ENCODE measurements around the gene ODC1. TPM values are rescaled to one million over a fixed set of nuclear protein-coding genes. Genes with fewer than 3 reads are reported as not detected.
A peak's percentile ranks its signal among the peaks of the same experiment; 100 is the strongest.

ODC1 gene
- total RNA-seq, 3 donors from 2014 or later, result 39.8 to 68.8 (median 60.3) TPM

DNA sequence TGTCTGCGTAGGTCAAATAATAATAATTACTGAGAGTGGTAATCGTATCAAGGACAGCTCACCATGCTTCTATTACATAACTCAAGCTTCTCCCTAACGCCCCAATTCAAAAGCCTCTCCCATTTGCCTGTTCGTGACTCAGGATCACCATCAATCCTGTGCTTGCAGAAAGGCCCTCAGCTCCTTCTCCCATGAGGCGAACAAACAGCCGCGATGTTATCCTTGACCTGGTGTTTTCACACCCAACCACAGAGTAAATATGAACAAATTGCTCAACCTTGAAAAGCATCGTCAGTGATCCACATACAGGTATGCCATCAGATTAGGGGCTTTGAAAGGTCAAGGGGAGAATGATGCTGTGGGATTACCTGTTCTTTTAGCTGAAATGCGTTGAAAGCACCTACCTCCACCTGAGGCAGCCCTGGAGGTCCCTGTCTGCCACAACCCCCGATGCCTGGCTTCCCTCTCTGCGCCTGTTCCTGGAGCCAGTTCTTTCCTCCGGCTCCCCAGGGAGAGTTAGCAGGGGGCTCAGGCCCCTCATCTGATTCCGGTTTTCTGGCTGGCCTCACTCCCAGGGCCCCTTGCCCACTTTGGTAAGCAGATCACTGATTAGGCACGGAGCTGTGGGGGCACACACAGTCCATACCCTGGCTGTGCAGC, 39.1 kb upstream of the ODC1 start:
- no peaks in the 10 kb centered on the region for H3K9me3 ChIP-seq
- H3K27ac ChIP-seq, result no peak overlapping the region
- no peak for DNase-seq (ENCODE audit: low spot score in 2 of 2)
- no peak overlapping the region for H3K4me3 ChIP-seq
- no peaks in the 10 kb centered on the region for H3K36me3 ChIP-seq
- TF ChIP-seq POLR2A (IDR thresholded peaks at IDR 0.05) (no peak), POLR2AphosphoS5 (IDR thresholded peaks at IDR 0.05) (peak in 1 of 3 donors; percentile 58)
- TF ChIP-seq, protein P1, sequence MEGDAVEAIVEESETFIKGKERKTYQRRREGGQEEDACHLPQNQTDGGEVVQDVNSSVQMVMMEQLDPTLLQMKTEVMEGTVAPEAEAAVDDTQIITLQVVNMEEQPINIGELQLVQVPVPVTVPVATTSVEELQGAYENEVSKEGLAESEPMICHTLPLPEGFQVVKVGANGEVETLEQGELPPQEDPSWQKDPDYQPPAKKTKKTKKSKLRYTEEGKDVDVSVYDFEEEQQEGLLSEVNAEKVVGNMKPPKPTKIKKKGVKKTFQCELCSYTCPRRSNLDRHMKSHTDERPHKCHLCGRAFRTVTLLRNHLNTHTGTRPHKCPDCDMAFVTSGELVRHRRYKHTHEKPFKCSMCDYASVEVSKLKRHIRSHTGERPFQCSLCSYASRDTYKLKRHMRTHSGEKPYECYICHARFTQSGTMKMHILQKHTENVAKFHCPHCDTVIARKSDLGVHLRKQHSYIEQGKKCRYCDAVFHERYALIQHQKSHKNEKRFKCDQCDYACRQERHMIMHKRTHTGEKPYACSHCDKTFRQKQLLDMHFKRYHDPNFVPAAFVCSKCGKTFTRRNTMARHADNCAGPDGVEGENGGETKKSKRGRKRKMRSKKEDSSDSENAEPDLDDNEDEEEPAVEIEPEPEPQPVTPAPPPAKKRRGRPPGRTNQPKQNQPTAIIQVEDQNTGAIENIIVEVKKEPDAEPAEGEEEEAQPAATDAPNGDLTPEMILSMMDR (IDR thresholded peaks at IDR 0.05), result no peak
- intact Hi-C loops (cut with DNase I; ENCODE audit: low total_unique reads), result no loop called here
- no peaks in the 10 kb centered on the region for H3K27me3 ChIP-seq
- H3K4me1 ChIP-seq, result no peaks in the 10 kb centered on the region

DNA sequence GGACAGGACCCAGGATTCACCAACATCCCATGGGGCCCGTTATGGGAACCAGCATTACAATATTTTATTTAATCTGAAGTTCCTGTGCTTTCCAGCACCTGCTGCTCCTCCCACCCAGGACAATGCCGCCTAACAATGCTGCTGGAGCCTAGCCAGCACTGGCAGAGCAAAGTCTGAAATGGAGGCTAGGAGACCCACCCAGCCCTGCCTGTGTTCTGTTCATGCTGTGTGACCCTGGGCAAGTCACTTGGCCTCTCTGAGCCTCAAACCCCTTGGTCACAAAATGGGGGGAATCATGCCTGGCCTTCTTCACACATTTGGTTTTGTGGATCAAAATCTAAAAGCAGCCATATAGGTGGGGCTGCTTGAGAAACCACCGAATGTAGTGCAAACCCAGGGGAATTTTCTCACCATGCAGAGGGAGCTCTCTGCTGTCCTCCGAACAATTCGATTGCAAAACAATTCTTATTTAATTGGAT, 38.5 kb upstream of the ODC1 start:
- TF ChIP-seq, protein P1 (IDR thresholded peaks at IDR 0.05), result no peak
- TF ChIP-seq POLR2A (IDR thresholded peaks at IDR 0.05) (no peak), POLR2AphosphoS5 (IDR thresholded peaks at IDR 0.05) (no peak)
- intact Hi-C loops (cut with DNase I; ENCODE audit: low total_unique reads), result no loop called here
- Histone ChIP-seq H3K36me3 (no peaks in the 10 kb centered on the region), H3K4me1 (no peaks in the 10 kb centered on the region), H3K27ac (no peak overlapping the region), H3K27me3 (peaks cover 0 to under 1% of the 10 kb centered on the region in 2 donors), H3K4me3 (no peak overlapping the region), H3K9me3 (no peaks in the 10 kb centered on the region)
- no peak for DNase-seq (ENCODE audit: low spot score in 2 of 2)

DNA sequence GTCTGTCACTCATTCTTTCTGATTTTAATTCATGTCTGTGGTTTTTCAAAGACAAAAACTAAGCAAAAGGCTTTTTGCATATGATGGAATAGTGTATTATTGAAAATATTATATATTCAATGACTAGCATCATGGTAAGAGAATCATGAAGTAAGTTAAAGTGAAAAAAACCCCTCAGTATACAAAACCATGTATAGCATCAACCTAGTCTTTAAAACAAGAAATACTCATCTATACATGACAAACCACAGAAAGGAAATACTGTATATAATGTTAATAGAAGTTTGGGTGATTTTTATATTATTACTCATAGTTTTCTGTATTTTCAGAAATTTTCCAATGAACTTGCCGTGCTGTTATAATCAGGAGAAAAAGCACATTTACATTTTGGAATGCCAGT, 38.0 kb upstream of the ODC1 start:
- intact Hi-C loops (cut with DNase I; ENCODE audit: low total_unique reads), result no loop called here
- no peaks in the 10 kb centered on the region for H3K9me3 ChIP-seq
- no peak for DNase-seq (ENCODE audit: low spot score in 2 of 2)
- no peak overlapping the region for H3K27ac ChIP-seq
- no peaks in the 10 kb centered on the region for H3K36me3 ChIP-seq
- peaks cover 0 to 5% of the 10 kb centered on the region in 2 donors for H3K27me3 ChIP-seq
- no peak overlapping the region for H3K4me3 ChIP-seq
- TF ChIP-seq POLR2AphosphoS5 (IDR thresholded peaks at IDR 0.05) (no peak), POLR2A (IDR thresholded peaks at IDR 0.05) (no peak)
- TF ChIP-seq, protein P1 (IDR thresholded peaks at IDR 0.05), result no peak
- H3K4me1 ChIP-seq, result no peaks in the 10 kb centered on the region

DNA sequence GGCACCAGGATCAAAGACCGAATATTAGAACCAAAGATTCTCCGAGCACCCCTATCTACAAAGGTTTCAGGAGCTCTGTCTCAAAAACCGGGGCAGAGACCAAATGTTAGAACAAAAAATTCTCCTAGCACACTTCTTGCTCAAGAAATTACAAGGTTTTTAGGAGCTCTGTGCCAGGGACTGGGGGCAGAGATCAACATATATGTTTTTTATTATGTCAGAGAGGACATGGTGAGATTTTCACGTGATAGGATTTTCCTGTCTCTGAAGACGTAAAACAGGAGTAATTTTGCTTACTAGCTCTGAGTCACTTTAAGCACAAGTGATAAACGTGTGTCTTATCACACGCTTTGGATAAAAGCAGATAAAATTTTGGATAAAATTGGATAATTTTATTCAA, 34.8 kb upstream of the ODC1 start:
- Histone ChIP-seq H3K4me1 (no peaks in the 10 kb centered on the region), H3K27me3 (peaks cover 0 to 8% of the 10 kb centered on the region in 2 donors), H3K27ac (no peak overlapping the region), H3K4me3 (no peak overlapping the region), H3K9me3 (no peaks in the 10 kb centered on the region), H3K36me3 (no peaks in the 10 kb centered on the region)
- TF ChIP-seq, protein P1 (IDR thresholded peaks at IDR 0.05), result no peak
- no peak for TF ChIP-seq POLR2AphosphoS5 (IDR thresholded peaks at IDR 0.05)
- no peak for TF ChIP-seq POLR2A (IDR thresholded peaks at IDR 0.05)
- peak in 1 of 2 donors; percentile 14 for DNase-seq (ENCODE audit: low spot score in 2 of 2)
- intact Hi-C loops (cut with DNase I; ENCODE audit: low total_unique reads), result no loop called here

DNA sequence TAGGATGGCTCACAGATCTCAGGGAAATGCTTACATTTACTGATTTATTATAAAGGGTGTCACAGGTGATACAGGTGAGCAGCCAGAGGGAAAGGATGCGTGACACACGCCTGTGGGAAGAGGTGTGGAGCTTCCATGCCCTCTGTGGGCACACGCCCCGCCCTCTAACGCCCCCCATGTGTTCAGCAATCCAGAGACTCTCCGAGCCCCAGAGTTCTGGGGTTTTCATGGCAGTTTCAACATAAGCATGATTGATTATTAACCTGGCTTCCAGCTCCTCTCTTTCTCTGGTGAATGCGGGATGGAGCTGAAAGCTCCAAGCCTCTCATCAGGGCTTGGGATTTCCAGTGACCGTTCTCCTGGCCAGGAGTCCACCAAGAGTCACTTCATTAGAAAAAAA, 34.3 kb upstream of the ODC1 start:
- intact Hi-C loops (cut with DNase I; ENCODE audit: low total_unique reads), result no loop called here
- no peaks in the 10 kb centered on the region for H3K36me3 ChIP-seq
- no peaks in the 10 kb centered on the region for H3K9me3 ChIP-seq
- no peak overlapping the region for H3K27ac ChIP-seq
- peaks cover 0 to 8% of the 10 kb centered on the region in 2 donors for H3K27me3 ChIP-seq
- no peak for DNase-seq (ENCODE audit: low spot score in 2 of 2)
- H3K4me1 ChIP-seq, result no peaks in the 10 kb centered on the region
- H3K4me3 ChIP-seq, result no peak overlapping the region
- no peak for TF ChIP-seq POLR2A (IDR thresholded peaks at IDR 0.05)
- TF ChIP-seq, protein P1 (IDR thresholded peaks at IDR 0.05), result no peak
- TF ChIP-seq POLR2AphosphoS5 (IDR thresholded peaks at IDR 0.05), result no peak
